PC-3 (cell line): Measurements from ENCODE around the gene GORASP1. TPM values are rescaled to one million over a fixed set of nuclear protein-coding genes. Genes with fewer than 3 reads are reported as not detected.

ENCODE experiments used
- ATAC-seq: fragments of 200-7000 bp; cut with Tn5 transposase; 2 replicates; pipeline ENCODE4 v1.9.1; 2020; ENCODE audit warnings: mild to moderate bottlenecking, moderate library complexity
- BruUV-seq: library from RNA; stranded (reverse); fragments of 400-500 nt; replicated peaks from 2 replicates; lab custom pipeline; 2021; lab: Mats Ljungman, UMichigan
- CTCF ChIA-PET: fragments of 300-600 bp; sonication (Branson Sonifier 250); formaldehyde crosslinking; loops from one replicate; lab custom pipeline; 2022; ENCODE audit warnings: antibody characterized with exemption; lab: Charles Lee
- POLR2A ChIA-PET: fragments of 300-600 bp; sonication (Branson Sonifier 250); formaldehyde crosslinking; loops from one replicate; lab custom pipeline; 2022; ENCODE audit warnings: antibody characterized with exemption; ENCODE audit not compliant: unreplicated experiment; lab: Charles Lee
- DNase-seq: peaks from one replicate; pipeline ENCODE4 v3.0.0-alpha.2; 2015
- H2AFZ ChIP-seq: fragments of 300-600 bp; sonication (generic); 2 replicates; pipeline ENCODE4 v1.6.0; 2016; ENCODE audit warnings: antibody characterized with exemption, low read length
- H3F3A ChIP-seq: fragments of 300-600 bp; sonication (generic); one replicate; pipeline ENCODE4 v1.6.0; 2017; ENCODE audit warnings: antibody characterized with exemption, low read length, control low read depth, mild to moderate bottlenecking; ENCODE audit not compliant: unreplicated experiment
- H3K27ac ChIP-seq: fragments of 300-600 bp; sonication (generic); 2 replicates; pipeline ENCODE4 v1.5.1; 2016; ENCODE audit warnings: mild to moderate bottlenecking, low read length
- H3K27me3 ChIP-seq: fragments of 300-600 bp; sonication (generic); 2 replicates; pipeline ENCODE4 v1.6.1; 2016; ENCODE audit warnings: low read length, mixed read lengths
- H3K36me3 ChIP-seq: fragments of 300-600 bp; sonication (generic); 2 replicates; pipeline ENCODE4 v1.6.1; 2016; ENCODE audit warnings: low read depth, mixed run types, low read length, mixed read lengths
- H3K4me1 ChIP-seq: fragments of 300-600 bp; sonication (generic); 2 replicates; pipeline ENCODE4 v1.5.1; 2016; ENCODE audit warnings: low read length; ENCODE audit not compliant: insufficient read depth
- H3K4me2 ChIP-seq: fragments of 300-600 bp; sonication (generic); 2 replicates; pipeline ENCODE4 v1.6.0; 2016; ENCODE audit warnings: low read length
- H3K4me3 ChIP-seq: fragments of 300-600 bp; sonication (generic); 2 replicates; pipeline ENCODE4 v1.5.1; 2016; ENCODE audit warnings: mild to moderate bottlenecking, low read length, mixed read lengths
- H3K79me2 ChIP-seq: fragments of 300-600 bp; sonication (generic); 2 replicates; pipeline ENCODE4 v1.6.1; 2017; ENCODE audit warnings: low read length, mixed read lengths
- H3K9ac ChIP-seq: fragments of 300-600 bp; sonication (generic); 2 replicates; pipeline ENCODE4 v1.6.0; 2016; ENCODE audit warnings: mild to moderate bottlenecking, low read length
- H3K9me2 ChIP-seq: fragments of 300-600 bp; sonication (generic); replicated peaks from 2 replicates; pipeline ENCODE4 v1.6.1; 2016; ENCODE audit warnings: mixed run types, low read length, mixed read lengths
- H3K9me3 ChIP-seq: fragments of 300-600 bp; sonication (generic); 2 replicates; pipeline ENCODE4 v1.6.1; 2016; ENCODE audit warnings: low read length, mixed read lengths
- H4K20me1 ChIP-seq: fragments of 300-600 bp; sonication (generic); 2 replicates; pipeline ENCODE4 v1.6.1; 2016; ENCODE audit warnings: low read length, mixed read lengths
- CTCF ChIP-seq: fragments of 300-600 bp; sonication (generic); conservative IDR thresholded peaks from 2 replicates; pipeline ENCODE4 v1.5.1; 2017; ENCODE audit warnings: antibody characterized with exemption, low read depth, mild to moderate bottlenecking, low read length
- EZH2 ChIP-seq: fragments of 300-600 bp; sonication (generic); IDR thresholded peaks from one replicate; pipeline ENCODE4 v1.6.1; 2017; ENCODE audit warnings: antibody characterized with exemption, mild to moderate bottlenecking, low read length; ENCODE audit not compliant: unreplicated experiment
- EZH2phosphoT487 ChIP-seq: fragments of 300-600 bp; sonication (generic); IDR thresholded peaks from 2 replicates; pipeline ENCODE4 v1.6.1; 2018; ENCODE audit warnings: mild to moderate bottlenecking, antibody characterized with exemption, low read length, borderline replicate concordance
- intact Hi-C: fragments of 100-400 bp; cut with micrococcal nuclease; formaldehyde crosslinking; loops from 2 replicates; pipeline ENCODE4 v1.9.0; 2023
- total RNA-seq: library from RNA; depleted of rRNA; stranded (reverse); fragments of >200 nt; gene quantifications from 2 replicates; pipeline ENCODE4 v1.2.3, GENCODE V29; 2014

Gene GORASP1
- total RNA-seq, 1 experiment from 2014 or later = 47.4 TPM

GRCh38 chr3:39100500-39100886 is 6.9 kb downstream of the GORASP1 start:
- no peak for DNase-seq
- Histone ChIP-seq H3K36me3 (peaks cover 32% of the 10 kb centered on the region), H4K20me1 (peaks cover 8% of the 10 kb centered on the region; the same call in 1 of the 2 replicates)

GRCh38 chr3:39099738-39100499 is 7.5 kb downstream of the GORASP1 start:
- H4K20me1 ChIP-seq = 0 out of 2 replicates have a peak, but pooled peaks cover 4% of the 10 kb centered on the region
- POLR2A ChIA-PET = no interaction called here

More at GRCh38 chr3:39100500-39100886, 6.9 kb downstream of the GORASP1 start:
- Histone ChIP-seq H3F3A (no peaks in the 10 kb centered on the region), H3K27me3 (no peaks in the 10 kb centered on the region), H2AFZ (no peak overlapping the region), H3K4me2 (no peak overlapping the region), H3K4me1 (peaks cover 5% of the 10 kb centered on the region), H3K4me3 (no peak overlapping the region), H3K79me2 (peaks cover 26% of the 10 kb centered on the region), H3K9me3 (no peaks in the 10 kb centered on the region), H3K27ac (no peak overlapping the region), H3K9me2 (no peaks in the 10 kb centered on the region), H3K9ac (no peak overlapping the region)
- no peak for TF ChIP-seq EZH2
- TF ChIP-seq CTCF = no peak
- no peak for TF ChIP-seq EZH2phosphoT487
- BruUV-seq = no TSS peak
- POLR2A ChIA-PET = no interaction called here
- intact Hi-C loops = no loop called here
- CTCF ChIA-PET = interaction anchor here (1.0 kb wide), 1 partner anchor 188 kb away, joined by 6 read pairs; no protein-coding TSS in a partner anchor
- no peak for ATAC-seq

More at GRCh38 chr3:39099738-39100499, 7.5 kb downstream of the GORASP1 start:
- BruUV-seq = no TSS peak
- DNase-seq (no peak), ATAC-seq (no peak)
- no peak overlapping the region for H2AFZ ChIP-seq
- no peak overlapping the region for H3K27ac ChIP-seq
- no peaks in the 10 kb centered on the region for H3F3A ChIP-seq
- H3K9ac ChIP-seq = no peak overlapping the region
- no peak overlapping the region for H3K4me3 ChIP-seq
- H3K4me2 ChIP-seq = no peak overlapping the region
- H3K79me2 ChIP-seq = peaks cover 20% of the 10 kb centered on the region
- H3K9me3 ChIP-seq = no peaks in the 10 kb centered on the region
- TF ChIP-seq EZH2 (no peak), CTCF (no peak), EZH2phosphoT487 (no peak)
- intact Hi-C loops = no loop called here
- H3K36me3 ChIP-seq = peaks cover 35% of the 10 kb centered on the region
- H3K9me2 ChIP-seq = no peaks in the 10 kb centered on the region
- H3K27me3 ChIP-seq = no peaks in the 10 kb centered on the region
- CTCF ChIA-PET = no interaction called here
- no peaks in the 10 kb centered on the region for H3K4me1 ChIP-seq
